Activated B cell treated with CpG ODN at 0.5 μM for 24 hours (primary cell): Measurements from ENCODE around the gene PPP2R3A. TPM values are rescaled to one million over a fixed set of nuclear protein-coding genes. Genes with fewer than 3 reads are reported as not detected.
A peak's percentile ranks its signal among the peaks of the same experiment; 100 is the strongest.

Experiments used
- ATAC-seq: fragments of 200-7000 bp; cut with Tn5 transposase; one replicate; pipeline ENCODE4 v1.10.0; 2021; ENCODE audit warnings: low read depth, mild to moderate bottlenecking, moderate library complexity
- CTCF ChIA-PET: fragments of 350-600 bp; sonication (Branson Sonifier 250); formaldehyde crosslinking; loops from one replicate; lab custom pipeline; 2021; ENCODE audit warnings: antibody characterized with exemption; lab: Charles Lee
- POLR2A ChIA-PET: fragments of 350-600 bp; sonication (Branson Sonifier 250); formaldehyde crosslinking; loops from one replicate; lab custom pipeline; 2021; ENCODE audit warnings: antibody characterized with exemption; lab: Charles Lee
- DNase-seq: peaks from one replicate; pipeline ENCODE4 v3.0.0; 2022
- H3K27ac Mint-ChIP-seq: one replicate; pipeline ENCODE4 v1.8.0; 2020; ENCODE audit warnings: mixed read lengths
- H3K27me3 Mint-ChIP-seq: one replicate; pipeline ENCODE4 v1.8.0; 2021; ENCODE audit warnings: mixed read lengths
- H3K36me3 Mint-ChIP-seq: one replicate; pipeline ENCODE4 v1.8.0; 2021; ENCODE audit warnings: low read depth, mixed read lengths
- H3K4me1 Mint-ChIP-seq: one replicate; pipeline ENCODE4 v1.8.0; 2021; ENCODE audit warnings: mixed read lengths
- H3K4me3 Mint-ChIP-seq: one replicate; pipeline ENCODE4 v1.8.0; 2020; ENCODE audit warnings: mild to moderate bottlenecking, mixed read lengths
- H3K9me3 Mint-ChIP-seq: one replicate; pipeline ENCODE4 v1.8.0; 2020; ENCODE audit warnings: mixed read lengths
- CTCF ChIP-seq: fragments of 200-600 bp; IDR thresholded peaks from one replicate; pipeline ENCODE4 v1.8.0; 2022; ENCODE audit warnings: antibody characterized with exemption, mild to moderate bottlenecking
- intact Hi-C: fragments of 100-400 bp; cut with micrococcal nuclease; formaldehyde crosslinking; loops from one replicate; pipeline ENCODE4 v1.15.1; 2024
- total RNA-seq: library from RNA; stranded (reverse); gene quantifications from 2 replicates; pipeline ENCODE4 v1.2.3, GENCODE V29; 2022

Gene PPP2R3A
- total RNA-seq, 1 donor from 2014 or later = 0.11 TPM

- Mint-ChIP-seq H3K27ac (no peak overlapping the region), H3K36me3 (no peaks in the 10 kb centered on the region), H3K27me3 (peaks cover 27% of the 10 kb centered on the region), H3K4me3 (peak overlapping the region; percentile 74), H3K4me1 (peaks cover 9% of the 10 kb centered on the region), H3K9me3 (peaks cover 19% of the 10 kb centered on the region)
- DNase-seq (no peak), ATAC-seq (no peak)
- POLR2A ChIA-PET = no interaction called here
- no peak for TF ChIP-seq CTCF
- intact Hi-C loops = loop anchor here (10.0 kb wide), 1 partner anchor 290 kb away; the partner anchor contains the start of gene PCCB
- CTCF ChIA-PET = no interaction called here
Measured at GRCh38 chr3:135964160-135964955, 1.2 kb upstream of the PPP2R3A start.

GRCh38 chr3:135965129-135965505 lies 411 bp upstream of the PPP2R3A start:
- CTCF ChIA-PET = no interaction called here
- Mint-ChIP-seq H3K36me3 (no peaks in the 10 kb centered on the region), H3K9me3 (peaks cover 13% of the 10 kb centered on the region), H3K4me1 (peaks cover 9% of the 10 kb centered on the region), H3K4me3 (peak overlapping the region; percentile 74), H3K27ac (no peak overlapping the region), H3K27me3 (peaks cover 30% of the 10 kb centered on the region)
- ATAC-seq (no peak), DNase-seq (no peak)
- no peak for TF ChIP-seq CTCF
- POLR2A ChIA-PET = no interaction called here
- intact Hi-C loops = loop anchor here (5.0 to 10.0 kb wide), 2 partner anchors 290 to 1478 kb away; partner anchors contain the start of genes ANAPC13, CEP63 and PCCB

DNA sequence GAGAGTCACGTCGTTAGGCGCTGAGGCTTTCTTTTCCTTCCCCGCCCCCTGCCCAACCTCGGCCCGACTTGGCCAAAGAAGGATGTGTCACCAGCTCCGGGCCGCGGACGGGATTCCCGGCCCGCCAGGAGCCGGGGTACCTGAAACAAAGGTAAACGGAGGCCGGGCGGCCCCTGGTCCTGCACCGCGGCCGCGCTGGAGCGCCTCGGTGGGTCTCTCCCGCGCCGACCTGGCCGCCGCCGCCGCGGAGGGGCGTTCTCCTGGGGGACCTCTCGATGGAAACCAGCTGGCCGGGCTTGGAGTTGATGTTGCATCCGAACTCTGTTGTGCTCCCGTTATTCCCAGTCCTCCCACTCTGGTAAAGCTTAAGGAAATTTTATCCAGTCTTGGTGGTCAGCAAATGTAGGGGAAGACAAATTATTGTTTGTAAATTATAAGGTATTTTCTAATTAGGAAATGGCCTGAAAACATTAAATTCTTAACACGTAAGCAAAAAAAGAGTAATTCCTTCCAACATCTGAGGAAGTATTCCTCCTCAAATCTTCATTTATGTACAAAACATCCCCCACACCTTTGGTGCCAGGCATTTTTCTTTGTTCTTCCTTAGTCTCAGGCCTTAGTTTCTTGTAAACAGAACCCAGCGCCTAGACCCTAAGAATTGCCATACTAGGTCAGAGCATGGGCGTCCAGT lies 888 bp downstream of the PPP2R3A start:
- ChIA-PET CTCF (no interaction called here), POLR2A (no interaction called here)
- Mint-ChIP-seq H3K27ac (no peak overlapping the region), H3K4me1 (peaks cover 9% of the 10 kb centered on the region), H3K27me3 (peaks cover 30% of the 10 kb centered on the region), H3K4me3 (peak overlapping the region; percentile 75), H3K9me3 (peaks cover 8% of the 10 kb centered on the region), H3K36me3 (no peaks in the 10 kb centered on the region)
- ATAC-seq (no peak), DNase-seq (no peak)
- intact Hi-C loops = loop anchor here (5.0 to 10.0 kb wide), 2 partner anchors 288 to 1479 kb away; partner anchors contain the start of genes ANAPC13, CEP63 and PCCB
- no peak for TF ChIP-seq CTCF

DNA sequence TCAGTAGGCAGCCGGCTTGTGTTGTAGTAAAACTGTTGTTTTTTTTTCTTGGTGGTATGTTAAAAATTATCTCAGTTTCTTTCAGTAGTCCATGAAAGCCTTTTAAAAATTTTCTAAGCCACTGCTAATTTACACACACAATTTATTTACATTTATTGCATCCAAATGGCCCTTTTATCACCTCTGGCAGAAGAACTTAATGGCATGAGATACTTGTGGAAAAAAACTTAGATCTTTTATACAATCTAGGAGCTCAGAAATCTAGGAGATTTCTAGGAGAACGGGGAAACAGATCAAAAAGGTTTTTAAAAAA lies 1.4 kb downstream of the PPP2R3A start:
- H3K36me3 Mint-ChIP-seq = no peaks in the 10 kb centered on the region
- intact Hi-C loops = loop anchor here (5.0 to 10.0 kb wide), 2 partner anchors 288 to 1480 kb away; partner anchors contain the start of genes ANAPC13, CEP63 and PCCB
- no peak overlapping the region for H3K27ac Mint-ChIP-seq
- peaks cover 9% of the 10 kb centered on the region for H3K4me1 Mint-ChIP-seq
- DNase-seq = no peak
- peaks cover 30% of the 10 kb centered on the region for H3K27me3 Mint-ChIP-seq
- no peak for ATAC-seq
- ChIA-PET POLR2A (no interaction called here), CTCF (no interaction called here)
- peaks cover 6% of the 10 kb centered on the region for H3K9me3 Mint-ChIP-seq
- H3K4me3 Mint-ChIP-seq = peak overlapping the region; percentile 74
- TF ChIP-seq CTCF = no peak

DNA sequence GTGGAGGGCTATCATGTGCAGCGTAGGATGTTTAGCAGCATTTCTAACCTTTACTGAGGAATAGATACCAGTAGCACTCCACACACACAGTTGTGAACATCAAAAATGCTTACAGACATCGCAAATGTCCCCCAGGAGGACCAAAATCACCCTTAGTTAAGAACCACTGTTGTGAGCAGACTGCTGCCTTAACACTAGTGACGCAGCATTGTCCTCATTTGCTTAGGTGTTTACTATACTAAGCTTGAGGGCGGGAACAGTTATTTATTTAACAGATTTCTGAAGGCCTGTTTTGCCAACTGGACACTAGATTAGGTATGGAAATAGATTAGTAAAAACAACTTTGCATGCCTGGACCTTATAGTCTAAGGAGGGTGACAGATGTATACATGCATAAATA lies 2.3 kb downstream of the PPP2R3A start:
- Mint-ChIP-seq H3K4me1 (peaks cover 9% of the 10 kb centered on the region), H3K36me3 (no peaks in the 10 kb centered on the region), H3K9me3 (peaks cover 2% of the 10 kb centered on the region), H3K27me3 (peaks cover 30% of the 10 kb centered on the region), H3K4me3 (no peak overlapping the region), H3K27ac (no peak overlapping the region)
- TF ChIP-seq CTCF = no peak
- ChIA-PET CTCF (no interaction called here), POLR2A (no interaction called here)
- intact Hi-C loops = loop anchor here (5.0 to 10.0 kb wide), 2 partner anchors 287 to 1481 kb away; partner anchors contain the start of genes ANAPC13, CEP63 and PCCB
- ATAC-seq (no peak), DNase-seq (no peak)
